GM23338 (cell line): ENCODE data around the gene SLC10A2. TPM values are rescaled to one million over a fixed set of nuclear protein-coding genes. Genes with fewer than 3 reads are reported as not detected.

ENCODE experiments used
- ATAC-seq: fragments of 200-7000 bp; cut with Tn5 transposase; 3 replicates; pipeline ENCODE4 v1.9.1; 2020
- DNase-seq: peaks from one replicate; pipeline ENCODE4 v3.0.0-alpha.2; 2015; ENCODE audit warnings: low spot score
- H2AFZ ChIP-seq: fragments of 200-600 bp; sonication (generic); 2 replicates; pipeline ENCODE4 v1.8.0; 2016; ENCODE audit warnings: antibody characterized with exemption, mild to moderate bottlenecking, moderate library complexity
- H3F3A ChIP-seq: fragments of 200-600 bp; sonication (generic); replicated peaks from 2 replicates; pipeline ENCODE4 v1.8.0; 2017; ENCODE audit warnings: antibody characterized with exemption, mixed run types, low read depth
- H3K27ac ChIP-seq: fragments of 200-600 bp; sonication (generic); 2 replicates; pipeline ENCODE4 v1.6.1; 2016; ENCODE audit warnings: low read depth
- H3K27me3 ChIP-seq: fragments of 200-600 bp; sonication (generic); 2 replicates; pipeline ENCODE4 v1.8.0; 2016; ENCODE audit warnings: mild to moderate bottlenecking, mixed run types, moderate library complexity; ENCODE audit not compliant: insufficient read depth
- H3K36me3 ChIP-seq: fragments of 200-600 bp; sonication (generic); 2 replicates; pipeline ENCODE4 v1.8.0; 2016; ENCODE audit warnings: mild to moderate bottlenecking; ENCODE audit not compliant: insufficient read depth
- H3K4me1 ChIP-seq: fragments of 200-600 bp; sonication (generic); 2 replicates; pipeline ENCODE4 v1.8.0; 2016; ENCODE audit warnings: mild to moderate bottlenecking, moderate library complexity; ENCODE audit not compliant: insufficient read depth
- H3K4me2 ChIP-seq: fragments of 200-600 bp; sonication (generic); 2 replicates; pipeline ENCODE4 v1.7.1; 2017; ENCODE audit warnings: mixed run types
- H3K4me3 ChIP-seq: fragments of 200-600 bp; sonication (generic); 2 replicates; pipeline ENCODE4 v1.6.1; 2016; ENCODE audit warnings: mixed run types
- H3K79me2 ChIP-seq: fragments of 200-600 bp; sonication (generic); replicated peaks from 2 replicates; pipeline ENCODE4 v1.8.0; 2017; ENCODE audit warnings: mild to moderate bottlenecking; ENCODE audit not compliant: insufficient read depth
- H3K9me2 ChIP-seq: fragments of 200-600 bp; sonication (generic); 2 replicates; pipeline ENCODE4 v1.8.0; 2017; ENCODE audit not compliant: insufficient read depth
- H4K20me1 ChIP-seq: fragments of 200-600 bp; sonication (generic); replicated peaks from 2 replicates; pipeline ENCODE4 v1.8.0; 2017; ENCODE audit warnings: mild to moderate bottlenecking; ENCODE audit not compliant: insufficient read depth
- H3K27ac Mint-ChIP-seq: 2 replicates; pipeline ENCODE4 v1.8.0; 2020; ENCODE audit warnings: inconsistent platforms, mild to moderate bottlenecking, moderate library complexity, mixed read lengths
- H3K27me3 Mint-ChIP-seq: 3 replicates; pipeline ENCODE4 v1.8.0; 2022; ENCODE audit warnings: low read depth, mild to moderate bottlenecking, moderate library complexity, mixed read lengths, inconsistent platforms; ENCODE audit not compliant: insufficient read depth, poor library complexity
- H3K36me3 Mint-ChIP-seq: 3 replicates; pipeline ENCODE4 v1.8.0; 2021; ENCODE audit warnings: low read depth, mild to moderate bottlenecking, inconsistent platforms, moderate library complexity, mixed read lengths
- H3K4me1 Mint-ChIP-seq: 3 replicates; pipeline ENCODE4 v1.8.0; 2020; ENCODE audit warnings: mild to moderate bottlenecking, inconsistent platforms, mixed read lengths
- H3K4me3 Mint-ChIP-seq: 3 replicates; pipeline ENCODE4 v1.8.0; 2021; ENCODE audit warnings: moderate library complexity, mild to moderate bottlenecking, inconsistent platforms, mixed read lengths
- H3K9me3 Mint-ChIP-seq: 3 replicates; pipeline ENCODE4 v1.8.0; 2020; ENCODE audit warnings: moderate library complexity, mild to moderate bottlenecking, inconsistent platforms, mixed read lengths
- CREB1 ChIP-seq: fragments of 250-450 bp; sonication (Bioruptor Pico); IDR thresholded peaks from 2 replicates; pipeline ENCODE4 v1.5.0; 2020; ENCODE audit warnings: low read depth, mild to moderate bottlenecking, moderate library complexity
- ETS1 ChIP-seq: IDR thresholded peaks from 2 replicates; pipeline ENCODE4 v1.6.1; 2016; ENCODE audit warnings: antibody characterized with exemption
- EZH2 ChIP-seq: fragments of 200-600 bp; sonication (generic); IDR thresholded peaks from one replicate; pipeline ENCODE4 v1.8.0; 2017; ENCODE audit warnings: antibody characterized with exemption, mild to moderate bottlenecking, low read depth; ENCODE audit not compliant: unreplicated experiment
- EZH2phosphoT487 ChIP-seq: fragments of 200-600 bp; sonication (generic); IDR thresholded peaks from one replicate; pipeline ENCODE4 v1.8.1; 2018; ENCODE audit warnings: antibody characterized with exemption; ENCODE audit not compliant: unreplicated experiment
- JUNB ChIP-seq: IDR thresholded peaks from one replicate; pipeline ENCODE4 v1.6.1; 2016; ENCODE audit warnings: antibody characterized with exemption; ENCODE audit not compliant: unreplicated experiment
- NANOG ChIP-seq: IDR thresholded peaks from 2 replicates; pipeline ENCODE4 v1.6.1; 2016; ENCODE audit warnings: antibody characterized with exemption, borderline replicate concordance
- POLR2AphosphoS5 ChIP-seq: IDR thresholded peaks from 2 replicates; pipeline ENCODE4 v1.6.1; 2016; ENCODE audit warnings: antibody characterized with exemption, low read depth
- STAT1 ChIP-seq: IDR thresholded peaks from one replicate; pipeline ENCODE4 v1.6.1; 2016; ENCODE audit warnings: antibody characterized with exemption; ENCODE audit not compliant: unreplicated experiment
- ZNF114 ChIP-seq: fragments of 250-450 bp; sonication (Bioruptor Pico); IDR thresholded peaks from 2 replicates; pipeline ENCODE4 v1.5.0; 2020; ENCODE audit warnings: mild to moderate bottlenecking, moderate library complexity
- ZNF331 ChIP-seq: fragments of 250-450 bp; sonication (Bioruptor Pico); IDR thresholded peaks from 2 replicates; pipeline ENCODE4 v1.5.0; 2020; ENCODE audit warnings: low read depth, mild to moderate bottlenecking, moderate library complexity
- ZNF462 ChIP-seq: fragments of 250-450 bp; sonication (Bioruptor Pico); IDR thresholded peaks from 2 replicates; pipeline ENCODE4 v1.5.0; 2020; ENCODE audit warnings: mild to moderate bottlenecking, moderate library complexity
- polyA plus RNA-seq: library from polyadenylated mRNA; unstranded; fragments of >200 nt; fragmentation: Nextera tagmentation; extraction: Ambion mirVana; gene quantifications from 2 replicates; pipeline ENCODE4 v1.2.1, GENCODE V29; 2016
- total RNA-seq: library from RNA; depleted of rRNA; stranded (reverse); fragments of >200 nt; shearing (Covaris generic); gene quantifications from 2 replicates; pipeline ENCODE4 v1.2.3, GENCODE V29; 2014
- TF ChIP-seq, protein P1 (sequence below): IDR thresholded peaks from one replicate; pipeline ENCODE4 v1.6.1; 2018; ENCODE audit warnings: antibody characterized with exemption; ENCODE audit not compliant: unreplicated experiment
- TF ChIP-seq, protein P2 (sequence below), 2 experiments: fragments of 200-600 bp in 1 of 2; sonication (generic) in 1 of 2; conservative IDR thresholded peaks; 2 replicates each; pipeline versions ENCODE4 v1.5.1 to v1.6.1; 2016 to 2017; ENCODE audit warnings: antibody characterized with exemption in 2 of 2, low read depth in 2 of 2, mild to moderate bottlenecking in 2 of 2, moderate library complexity in 1 of 2

SLC10A2 gene
- total and polyA plus RNA-seq, 2 experiments from 2014 or later, result not detected

DNA sequence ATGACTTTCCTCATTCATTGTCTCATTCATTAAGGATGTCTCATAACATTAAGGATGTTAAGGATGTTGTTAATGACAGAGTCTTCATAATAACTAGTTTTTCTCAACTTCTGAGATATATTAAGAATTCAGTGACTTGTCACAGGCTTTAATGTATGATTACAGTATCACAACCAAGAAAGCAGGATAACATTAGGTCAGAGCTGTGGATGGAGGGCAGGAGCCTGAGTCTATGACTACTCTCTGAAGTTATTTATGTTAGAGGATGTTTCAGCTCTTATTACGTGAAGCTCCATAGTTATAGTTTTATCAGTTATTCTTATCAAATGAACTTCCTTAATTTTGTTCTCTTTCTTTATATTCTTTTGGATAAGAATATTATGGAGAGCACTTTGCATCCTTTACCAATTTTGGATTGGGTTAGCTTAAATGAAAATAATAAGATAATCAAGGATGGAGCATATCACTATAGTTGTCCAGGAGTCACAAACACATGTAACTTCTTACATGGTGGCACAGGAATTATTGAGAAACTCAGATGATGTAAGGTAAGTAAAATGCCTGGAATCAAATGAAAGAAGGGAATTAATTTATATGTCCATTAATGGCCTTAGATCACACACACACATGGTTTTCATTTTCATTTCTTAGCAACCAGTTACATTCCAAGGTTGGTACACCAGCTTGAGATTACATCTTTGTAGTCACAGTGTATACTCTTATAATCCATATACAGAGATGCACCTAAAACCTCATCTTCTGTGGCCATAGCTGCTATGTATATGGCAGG lies 57.0 kb downstream of the SLC10A2 start:
- no peaks in the 10 kb centered on the region for H3K4me1 ChIP-seq
- H3K36me3 ChIP-seq, result no peaks in the 10 kb centered on the region
- TF ChIP-seq, protein P1, sequence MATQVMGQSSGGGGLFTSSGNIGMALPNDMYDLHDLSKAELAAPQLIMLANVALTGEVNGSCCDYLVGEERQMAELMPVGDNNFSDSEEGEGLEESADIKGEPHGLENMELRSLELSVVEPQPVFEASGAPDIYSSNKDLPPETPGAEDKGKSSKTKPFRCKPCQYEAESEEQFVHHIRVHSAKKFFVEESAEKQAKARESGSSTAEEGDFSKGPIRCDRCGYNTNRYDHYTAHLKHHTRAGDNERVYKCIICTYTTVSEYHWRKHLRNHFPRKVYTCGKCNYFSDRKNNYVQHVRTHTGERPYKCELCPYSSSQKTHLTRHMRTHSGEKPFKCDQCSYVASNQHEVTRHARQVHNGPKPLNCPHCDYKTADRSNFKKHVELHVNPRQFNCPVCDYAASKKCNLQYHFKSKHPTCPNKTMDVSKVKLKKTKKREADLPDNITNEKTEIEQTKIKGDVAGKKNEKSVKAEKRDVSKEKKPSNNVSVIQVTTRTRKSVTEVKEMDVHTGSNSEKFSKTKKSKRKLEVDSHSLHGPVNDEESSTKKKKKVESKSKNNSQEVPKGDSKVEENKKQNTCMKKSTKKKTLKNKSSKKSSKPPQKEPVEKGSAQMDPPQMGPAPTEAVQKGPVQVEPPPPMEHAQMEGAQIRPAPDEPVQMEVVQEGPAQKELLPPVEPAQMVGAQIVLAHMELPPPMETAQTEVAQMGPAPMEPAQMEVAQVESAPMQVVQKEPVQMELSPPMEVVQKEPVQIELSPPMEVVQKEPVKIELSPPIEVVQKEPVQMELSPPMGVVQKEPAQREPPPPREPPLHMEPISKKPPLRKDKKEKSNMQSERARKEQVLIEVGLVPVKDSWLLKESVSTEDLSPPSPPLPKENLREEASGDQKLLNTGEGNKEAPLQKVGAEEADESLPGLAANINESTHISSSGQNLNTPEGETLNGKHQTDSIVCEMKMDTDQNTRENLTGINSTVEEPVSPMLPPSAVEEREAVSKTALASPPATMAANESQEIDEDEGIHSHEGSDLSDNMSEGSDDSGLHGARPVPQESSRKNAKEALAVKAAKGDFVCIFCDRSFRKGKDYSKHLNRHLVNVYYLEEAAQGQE, result no peak
- TF ChIP-seq ZNF331 (CRISPR knock-in tag) (no peak), NANOG (no peak), JUNB (no peak), POLR2AphosphoS5 (no peak), STAT1 (no peak), ZNF462 (CRISPR knock-in tag) (no peak), CREB1 (no peak), EZH2 (no peak), ETS1 (no peak), ZNF114 (CRISPR knock-in tag) (no peak), EZH2phosphoT487 (no peak)
- TF ChIP-seq, protein P2, sequence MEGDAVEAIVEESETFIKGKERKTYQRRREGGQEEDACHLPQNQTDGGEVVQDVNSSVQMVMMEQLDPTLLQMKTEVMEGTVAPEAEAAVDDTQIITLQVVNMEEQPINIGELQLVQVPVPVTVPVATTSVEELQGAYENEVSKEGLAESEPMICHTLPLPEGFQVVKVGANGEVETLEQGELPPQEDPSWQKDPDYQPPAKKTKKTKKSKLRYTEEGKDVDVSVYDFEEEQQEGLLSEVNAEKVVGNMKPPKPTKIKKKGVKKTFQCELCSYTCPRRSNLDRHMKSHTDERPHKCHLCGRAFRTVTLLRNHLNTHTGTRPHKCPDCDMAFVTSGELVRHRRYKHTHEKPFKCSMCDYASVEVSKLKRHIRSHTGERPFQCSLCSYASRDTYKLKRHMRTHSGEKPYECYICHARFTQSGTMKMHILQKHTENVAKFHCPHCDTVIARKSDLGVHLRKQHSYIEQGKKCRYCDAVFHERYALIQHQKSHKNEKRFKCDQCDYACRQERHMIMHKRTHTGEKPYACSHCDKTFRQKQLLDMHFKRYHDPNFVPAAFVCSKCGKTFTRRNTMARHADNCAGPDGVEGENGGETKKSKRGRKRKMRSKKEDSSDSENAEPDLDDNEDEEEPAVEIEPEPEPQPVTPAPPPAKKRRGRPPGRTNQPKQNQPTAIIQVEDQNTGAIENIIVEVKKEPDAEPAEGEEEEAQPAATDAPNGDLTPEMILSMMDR (conservative IDR thresholded peaks at IDR 0.05; ENCODE audit: low read depth in 2 of 2), result no peak
- H3F3A ChIP-seq, result no peaks in the 10 kb centered on the region
- no peak overlapping the region for H3K4me2 ChIP-seq
- no peak overlapping the region for H2AFZ ChIP-seq
- H3K27ac ChIP-seq, result no peak overlapping the region
- Mint-ChIP-seq H3K27ac (no peak overlapping the region), H3K4me3 (no peak overlapping the region), H3K36me3 (no peaks in the 10 kb centered on the region), H3K9me3 (no peaks in the 10 kb centered on the region), H3K4me1 (no peaks in the 10 kb centered on the region), H3K27me3 (no peaks in the 10 kb centered on the region)
- H3K27me3 ChIP-seq, result no peaks in the 10 kb centered on the region
- no peak for ATAC-seq
- no peak overlapping the region for H3K4me3 ChIP-seq
- no peak for DNase-seq
- H3K9me2 ChIP-seq, result 0 out of 2 replicates have a peak, but pooled peaks cover 5% of the 10 kb centered on the region
- H4K20me1 ChIP-seq, result no peaks in the 10 kb centered on the region
- no peaks in the 10 kb centered on the region for H3K79me2 ChIP-seq
